GM12878 (cell line): ENCODE measurements around the gene LINC00237. TPM values are rescaled to one million over a fixed set of nuclear protein-coding genes. Genes with fewer than 3 reads are reported as not detected.
A peak's percentile ranks its signal among the peaks of the same experiment; 100 is the strongest.

Source experiments
- ATAC-seq: fragments of 200-7000 bp; cut with Tn5 transposase; 3 replicates; pipeline ENCODE4 v1.9.1; 2020; ENCODE audit warnings: mild to moderate bottlenecking, moderate library complexity
- BruUV-seq: library from RNA; stranded (reverse); fragments of 400-500 nt; replicated peaks from 2 replicates; lab custom pipeline; 2021; lab: Mats Ljungman, UMichigan
- CTCF ChIA-PET: fragments of 300-600 bp; sonication (Branson Sonifier 250); formaldehyde crosslinking; extraction: SDS; loops from one replicate; lab custom pipeline; 2021; ENCODE audit warnings: inconsistent platforms; lab: Yijun Ruan, JAX
- POLR2A ChIA-PET: fragments of 350-600 bp; formaldehyde crosslinking; extraction: SDS; loops from one replicate; lab custom pipeline; 2021; ENCODE audit warnings: inconsistent platforms; lab: Charles Lee
- RAD21 ChIA-PET: fragments of 300-600 bp; sonication (Branson Sonifier 250); formaldehyde crosslinking; loops from one replicate; lab custom pipeline; 2023; ENCODE audit warnings: antibody characterized with exemption; ENCODE audit not compliant: unreplicated experiment; lab: Charles Lee
- SMC1A ChIA-PET: fragments of 300-600 bp; sonication (Branson Sonifier 250); formaldehyde crosslinking; loops from one replicate; lab custom pipeline; 2023; ENCODE audit not compliant: unreplicated experiment, uncharacterized antibody; lab: Charles Lee
- DNase-seq: peaks from one replicate; pipeline ENCODE4 v3.0.0-alpha.2; 2011; ENCODE audit warnings: low read depth, low spot score
- FAIRE-seq: peaks from 3 replicates; lab custom pipeline; 2011; peaks lifted over from hg19 to GRCh38; lab: Jason Lieb, UNC
- H2AFZ ChIP-seq: 2 replicates; pipeline ENCODE4 v1.6.0; 2011; ENCODE audit warnings: low read depth, low read length, control low read depth; ENCODE audit not compliant: control insufficient read depth
- H3K27ac ChIP-seq: 2 replicates; pipeline ENCODE4 v1.5.1; 2011; ENCODE audit warnings: control low read depth; ENCODE audit not compliant: control insufficient read depth, insufficient read depth
- H3K27me3 ChIP-seq, 2 experiments: replicated peaks in 1 of 2; 2 replicates each; pipeline versions ENCODE4 v1.6.0 to v1.6.1; 2011; ENCODE audit warnings: low read length in 1 of 2; ENCODE audit not compliant: control insufficient read depth in 2 of 2, insufficient read depth in 2 of 2
- H3K36me3 ChIP-seq, 2 experiments: 2 replicates each; pipeline ENCODE4 v1.5.1; 2011; ENCODE audit warnings: low read length in 1 of 2; ENCODE audit not compliant: control insufficient read depth in 2 of 2, insufficient read depth in 2 of 2
- H3K4me1 ChIP-seq: 2 replicates; pipeline ENCODE4 v1.6.1; 2011; ENCODE audit warnings: mild to moderate bottlenecking, low read length, moderate library complexity, mixed read lengths; ENCODE audit not compliant: control insufficient read depth, insufficient read depth
- H3K4me2 ChIP-seq: 2 replicates; pipeline ENCODE4 v1.6.0; 2011; ENCODE audit warnings: control low read depth; ENCODE audit not compliant: control insufficient read depth, insufficient read depth
- H3K4me3 ChIP-seq: fragments of 200-600 bp; sonication (generic); 2 replicates; pipeline ENCODE4 v1.5.1; 2016
- H3K79me2 ChIP-seq: 2 replicates; pipeline ENCODE4 v1.6.0; 2011; ENCODE audit warnings: low read length; ENCODE audit not compliant: control insufficient read depth, insufficient read depth
- H3K9ac ChIP-seq: 2 replicates; pipeline ENCODE4 v1.8.0; 2011; ENCODE audit warnings: low read length, control low read depth, mixed read lengths; ENCODE audit not compliant: control insufficient read depth, insufficient read depth
- H3K9me3 ChIP-seq: replicated peaks from 3 replicates; pipeline ENCODE4 v1.5.1; 2011; ENCODE audit warnings: mild to moderate bottlenecking, low read length; ENCODE audit not compliant: control insufficient read depth, insufficient read depth
- H4K20me1 ChIP-seq: 2 replicates; pipeline ENCODE4 v1.6.0; 2011; ENCODE audit not compliant: control insufficient read depth, insufficient read depth
- ATF7 ChIP-seq: fragments of 450-650 bp; IDR thresholded peaks from 2 replicates; pipeline ENCODE4 v1.6.1; 2016; ENCODE audit warnings: low read depth, mild to moderate bottlenecking
- ETV6 ChIP-seq, 2 experiments: fragments of 450-650 bp in 1 of 2; IDR thresholded peaks in 1 of 2; conservative IDR thresholded peaks in 1 of 2; 2 replicates each; pipeline ENCODE4 v1.6.1; 2014; ENCODE audit warnings: antibody characterized with exemption in 1 of 2, borderline replicate concordance in 1 of 2, low read depth in 1 of 2, mild to moderate bottlenecking in 1 of 2, moderate library complexity in 1 of 2
- HDGF ChIP-seq: fragments of 450-650 bp; IDR thresholded peaks from 2 replicates; pipeline ENCODE4 v1.6.1; 2016; ENCODE audit warnings: antibody characterized with exemption
- MEF2B ChIP-seq: fragments of 450-650 bp; IDR thresholded peaks from 2 replicates; pipeline ENCODE4 v1.6.1; 2018; ENCODE audit warnings: mild to moderate bottlenecking, moderate library complexity; ENCODE audit not compliant: partially characterized antibody, poor library complexity, severe bottlenecking
- MTA2 ChIP-seq: fragments of 450-650 bp; IDR thresholded peaks from 2 replicates; pipeline ENCODE4 v1.6.1; 2016; ENCODE audit warnings: low read depth, mild to moderate bottlenecking, moderate library complexity
- POLR2A ChIP-seq: IDR thresholded peaks from 2 replicates; pipeline ENCODE4 v1.6.1; 2011; ENCODE audit warnings: low read depth, mild to moderate bottlenecking, low read length
- RELB ChIP-seq: fragments of 450-650 bp; IDR thresholded peaks from 2 replicates; pipeline ENCODE4 v1.6.1; 2017; ENCODE audit warnings: low read depth, mild to moderate bottlenecking, moderate library complexity
- RUNX3 ChIP-seq: IDR thresholded peaks from 2 replicates; pipeline ENCODE4 v1.6.1; 2012; ENCODE audit warnings: low read length, inconsistent platforms
- SPI1 ChIP-seq: IDR thresholded peaks from 2 replicates; pipeline ENCODE4 v1.6.1; 2011; ENCODE audit warnings: low read depth, mild to moderate bottlenecking, low read length, moderate library complexity, borderline replicate concordance; ENCODE audit not compliant: insufficient read depth
- ZNF24 ChIP-seq: fragments of 450-650 bp; IDR thresholded peaks from 2 replicates; pipeline ENCODE4 v1.6.1; 2017; ENCODE audit warnings: antibody characterized with exemption, mild to moderate bottlenecking
- ZNF384 ChIP-seq: IDR thresholded peaks from 2 replicates; pipeline ENCODE4 v1.6.1; 2012; ENCODE audit warnings: low read depth, mild to moderate bottlenecking, low read length, improper control_type of control experiment, borderline replicate concordance
- WGBS: methylation state at CpG from one replicate; pipeline ENCODE4 v1.1.6; 2016; ENCODE audit warnings: low lambda C conversion rate; ENCODE audit not compliant: insufficient replicate concordance, insufficient coverage; ENCODE audit errors: missing lambda C conversion rate; 5-methylcytosine and 5-hydroxymethylcytosine counted together
- in situ Hi-C: fragments of 300-500 bp; cut with MboI; formaldehyde crosslinking; loops from 9 replicates; pipeline ENCODE4 v1.14.3; 2018; ENCODE audit warnings: mixed read lengths
- intact Hi-C: fragments of 100-400 bp; cut with micrococcal nuclease; formaldehyde crosslinking; loops from one replicate; pipeline ENCODE4 v1.14.2; 2022; ENCODE audit not compliant: unreplicated experiment
- polyA plus RNA-seq, 11 experiments: library from polyadenylated mRNA; depleted of rRNA in 4 of 11; unstranded in 6 of 11; stranded (reverse) in 5 of 11; fragments of >200 nt; fragmentation: Nextera tagmentation in 4 of 11; fragmentation: Illumina TruSeq in 1 of 11; extraction: Ambion mirVana in 4 of 11; extraction: Trizol in 1 of 11; gene quantifications; 1 replicate in 1 of 11; 2 replicates in 10 of 11; pipeline versions ENCODE4 v1.2.1 to v1.2.3, GENCODE V29; 2011 to 2016; ENCODE audit warnings: inconsistent platforms in 2 of 11, missing spikeins in 2 of 11, low read depth in 1 of 11
- total RNA-seq, 4 experiments: library from RNA; depleted of rRNA in 3 of 4; stranded (reverse); fragments of >200 nt in 3 of 4; fragmentation: Illumina TruSeq in 1 of 4; extraction: Trizol in 1 of 4; gene quantifications; 2 replicates each; pipeline versions ENCODE4 v1.2.1 to v1.2.3, GENCODE V29; 2013 to 2021

LINC00237 gene
- total and polyA plus RNA-seq, 10 of the 15 experiments (the other 5 are each of a cell fraction or from before 2014, with no cell fraction given): not detected

GRCh38 chr20:21136015-21136732 lies 30.0 kb upstream of the LINC00237 start:
- RAD21 ChIA-PET: interaction anchor here (1.2 to 1.5 kb wide), 2 partner anchors 10 to 434 kb away, joined by 3 to 8 read pairs; partner anchors contain the start of gene KIZ
- Histone ChIP-seq H3K9ac (no peak overlapping the region), H3K4me2 (peak overlapping the region; percentile 20; the same call in 1 of the 2 replicates), H3K79me2 (no peaks in the 10 kb centered on the region), H3K4me3 (no peak overlapping the region), H3K9me3 (no peaks in the 10 kb centered on the region), H3K4me1 (peaks cover 5% of the 10 kb centered on the region), H3K36me3 (peaks cover 0 to 2% of the 10 kb centered on the region in 2 experiments; a peak in 2 of 4 replicates), H4K20me1 (no peaks in the 10 kb centered on the region)
- CTCF ChIA-PET: interaction anchor here (1.0 to 1.6 kb wide), 2 partner anchors 10 to 88 kb away, joined by 4 to 8 read pairs; partner anchors contain the start of gene KIZ
- peak; percentile 78 for ATAC-seq
- SMC1A ChIA-PET: interaction anchor here (0.6 to 1.7 kb wide), 7 partner anchors 10 to 100 kb away, joined by 3 to 5 read pairs (median 3); partner anchors contain the start of gene KIZ
- DNase-seq: no peak
- FAIRE-seq: peak; percentile 69
- BruUV-seq: no TSS peak
- TF ChIP-seq MTA2: peak; percentile 40; the same call in 1 of the 2 replicates
- TF ChIP-seq ZNF384: peak; percentile 7; the same call in 1 of the 2 replicates
- no peak for TF ChIP-seq POLR2A
- TF ChIP-seq RUNX3: peak; percentile 54
- TF ChIP-seq MEF2B: peak; percentile 62
- no peak for TF ChIP-seq ETV6 (conservative IDR thresholded peaks at IDR 0.05 in 1 of 2, IDR thresholded peaks at IDR 0.05 in 1 of 2; ENCODE audit: borderline replicate concordance in 1 of 2, low read depth in 1 of 2)
- no peak for TF ChIP-seq ZNF24
- no peak for TF ChIP-seq HDGF
- peak; percentile 70; the same call in 1 of the 2 replicates for TF ChIP-seq SPI1
- peak; percentile 14; the same call in 1 of the 2 replicates for TF ChIP-seq ATF7
- TF ChIP-seq RELB: 0 out of 2 replicates have a peak, but pooled peaks have one; percentile 19
- TF ChIP-seq, all 136 proteins: peak for 7
- in situ Hi-C loops: no loop called here
- intact Hi-C loops: no loop called here
- Histone ChIP-seq H2AFZ (no peak overlapping the region), H3K27me3 (no peaks in the 10 kb centered on the region), H3K27ac (peak overlapping the region; percentile 33; the same call in 1 of the 2 replicates)
- POLR2A ChIA-PET: interaction anchor here (1.0 kb wide), 1 partner anchor 937 kb away, joined by 3 read pairs; no protein-coding TSS in a partner anchor
- WGBS: 71% methylated on average over 8 of the region's 8 CpGs
